Bronchial smooth muscle cell (primary cell): ENCODE data around the gene ZMYM4. TPM values are rescaled to one million over a fixed set of nuclear protein-coding genes. Genes with fewer than 3 reads are reported as not detected.

Experiments used
- total RNA-seq: library from RNA; depleted of rRNA; stranded (reverse); fragments of >200 nt; gene quantifications from 2 replicates; pipeline ENCODE4 v1.2.1, GENCODE V29; 2014

The ZMYM4 gene
- 21.6 and 30.4 TPM in 2 replicates for total RNA-seq

GRCh38 chr1:35268282-35269200 is at the start of gene ZMYM4:
Gene ZMYM4 (plus strand): TSS chr1:35268709. CDS start chr1:35269047, 338 bp downstream.

Other genes with a start within 250 kb of the ZMYM4 start
- 8.1 and 14.0 TPM in 2 replicates for gene ZMYM6, start 236.8 kb upstream of the ZMYM4 start, total RNA-seq
- gene ZMYM1, start 189.3 kb upstream of the ZMYM4 start, total RNA-seq = 7.7 and 11.3 TPM in 2 replicates
- gene SFPQ, start 75.6 kb upstream of the ZMYM4 start, total RNA-seq = 158 and 199 TPM in 2 replicates